ENCODE measurements around the gene ARHGAP6. TPM values are rescaled to one million over a fixed set of nuclear protein-coding genes. Genes with fewer than 3 reads are reported as not detected.

Gene ARHGAP6
- total and polyA plus RNA-seq, 2 donors (not counting 3 experiments of a cell fraction or from before 2014, with no cell fraction given) = 0.69 to 0.83 TPM

DNA sequence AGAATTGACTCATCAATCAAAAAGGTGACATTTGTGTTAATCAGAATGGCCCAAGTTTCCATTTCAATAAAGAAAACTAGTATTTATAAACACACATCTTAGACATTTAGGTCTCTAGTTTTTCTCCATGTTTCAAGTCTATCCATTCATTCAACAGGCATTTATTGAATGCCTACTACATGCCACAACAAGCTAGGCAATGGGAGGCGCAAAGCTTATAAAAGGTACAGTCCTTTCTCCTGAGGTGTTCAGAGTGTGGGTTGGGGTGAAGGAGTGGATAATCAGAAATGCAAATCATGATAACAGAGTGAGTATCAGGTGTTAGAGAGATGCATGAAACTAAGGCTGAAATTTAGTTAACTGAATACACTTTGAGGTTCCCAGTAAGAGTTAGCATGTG is 476.6 kb downstream of the ARHGAP6 start:
- no peak overlapping the region for H3K4me3 ChIP-seq (replicated peaks in 1 of 3; ENCODE audit: insufficient read depth in 1 of 3, low read depth in 1 of 3, low read length in 3 of 3)
- FAIRE-seq = no peak
- H3K27me3 ChIP-seq (ENCODE audit: control insufficient read depth in 2 of 2, insufficient read depth in 2 of 2, low read length in 2 of 2) = no peaks in the 10 kb centered on the region
- CTCF ChIA-PET = no interaction called here
- TF ChIP-seq POLR2AphosphoS5 (IDR thresholded peaks at IDR 0.05; ENCODE audit: insufficient read depth, low read depth, low read length) = no peak
- no peak for TF ChIP-seq POLR2A (IDR thresholded peaks at IDR 0.05; ENCODE audit: low read depth, low read length)
- TF ChIP-seq FOS (IDR thresholded peaks at IDR 0.05; ENCODE audit: borderline replicate concordance, insufficient read depth, low read length) = no peak
- no peak for TF ChIP-seq EZH2 (IDR thresholded peaks at IDR 0.05; ENCODE audit: borderline replicate concordance, low read depth, low read length, severe bottlenecking)
- TF ChIP-seq, protein P1, sequence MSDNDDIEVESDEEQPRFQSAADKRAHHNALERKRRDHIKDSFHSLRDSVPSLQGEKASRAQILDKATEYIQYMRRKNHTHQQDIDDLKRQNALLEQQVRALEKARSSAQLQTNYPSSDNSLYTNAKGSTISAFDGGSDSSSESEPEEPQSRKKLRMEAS (IDR thresholded peaks at IDR 0.05; ENCODE audit: insufficient read depth, insufficient read length) = no peak
- no peak for TF ChIP-seq MYC (IDR thresholded peaks at IDR 0.05; ENCODE audit: low read depth, low read length)
- no peak for TF ChIP-seq GATA2 (IDR thresholded peaks at IDR 0.05; ENCODE audit: insufficient read depth, insufficient read length, low read depth, low read length)
- no peak for TF ChIP-seq JUN (IDR thresholded peaks at IDR 0.05; ENCODE audit: borderline replicate concordance, insufficient read depth, insufficient read length, low read depth)
- TF ChIP-seq, protein P2, sequence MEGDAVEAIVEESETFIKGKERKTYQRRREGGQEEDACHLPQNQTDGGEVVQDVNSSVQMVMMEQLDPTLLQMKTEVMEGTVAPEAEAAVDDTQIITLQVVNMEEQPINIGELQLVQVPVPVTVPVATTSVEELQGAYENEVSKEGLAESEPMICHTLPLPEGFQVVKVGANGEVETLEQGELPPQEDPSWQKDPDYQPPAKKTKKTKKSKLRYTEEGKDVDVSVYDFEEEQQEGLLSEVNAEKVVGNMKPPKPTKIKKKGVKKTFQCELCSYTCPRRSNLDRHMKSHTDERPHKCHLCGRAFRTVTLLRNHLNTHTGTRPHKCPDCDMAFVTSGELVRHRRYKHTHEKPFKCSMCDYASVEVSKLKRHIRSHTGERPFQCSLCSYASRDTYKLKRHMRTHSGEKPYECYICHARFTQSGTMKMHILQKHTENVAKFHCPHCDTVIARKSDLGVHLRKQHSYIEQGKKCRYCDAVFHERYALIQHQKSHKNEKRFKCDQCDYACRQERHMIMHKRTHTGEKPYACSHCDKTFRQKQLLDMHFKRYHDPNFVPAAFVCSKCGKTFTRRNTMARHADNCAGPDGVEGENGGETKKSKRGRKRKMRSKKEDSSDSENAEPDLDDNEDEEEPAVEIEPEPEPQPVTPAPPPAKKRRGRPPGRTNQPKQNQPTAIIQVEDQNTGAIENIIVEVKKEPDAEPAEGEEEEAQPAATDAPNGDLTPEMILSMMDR (IDR thresholded peaks at IDR 0.05; ENCODE audit: extremely low read depth in 1 of 2, insufficient read depth in 1 of 2, low read depth in 1 of 2, low read length in 2 of 2) = no peak
- DNase-seq (ENCODE audit: low read depth, low spot score) = no peak
- H2AFZ ChIP-seq (ENCODE audit: low read depth, low read length) = no peak overlapping the region
- no peak overlapping the region for H3K4me2 ChIP-seq (ENCODE audit: insufficient read depth, low read length)
- no peaks in the 10 kb centered on the region for H4K20me1 ChIP-seq (replicated peaks; ENCODE audit: control insufficient read depth, extremely low read depth, insufficient read depth, low read length)
- intact Hi-C loops (cut with micrococcal nuclease) = no loop called here
- H3K9me1 ChIP-seq (replicated peaks; ENCODE audit: control insufficient read depth, extremely low read depth, insufficient read depth, low read length) = no peaks in the 10 kb centered on the region
- H3K79me2 ChIP-seq (ENCODE audit: control insufficient read depth, insufficient read depth, low read length) = no peaks in the 10 kb centered on the region
- no peaks in the 10 kb centered on the region for H3K4me1 ChIP-seq (ENCODE audit: control insufficient read depth, extremely low read depth, insufficient read depth, low read length)
- no peak overlapping the region for H3K27ac ChIP-seq (ENCODE audit: insufficient read depth, low read depth, low read length)
- H3K36me3 ChIP-seq (ENCODE audit: control insufficient read depth in 2 of 2, extremely low read depth in 1 of 2, insufficient read depth in 2 of 2, low read length in 2 of 2) = no peaks in the 10 kb centered on the region
- no TSS peak for BruUV-seq (replicated peaks)
- POLR2A ChIA-PET = no interaction called here
- no peak overlapping the region for H3K9ac ChIP-seq (replicated peaks; ENCODE audit: extremely low read depth, insufficient read depth, low read length)
- H3K9me3 ChIP-seq (replicated peaks; ENCODE audit: control insufficient read depth, insufficient read depth, low read length) = no peaks in the 10 kb centered on the region
- dilution Hi-C loops (cut with MboI; ENCODE audit: extremely low pct_ligation_motif_present, low sequenced_read_pairs) = no loop called here
